Stimulated activated naive CD4-positive, alpha-beta T cell treated with Interleukin-2 at 50 U/mL for 16 hours (primary cell): ENCODE results near the gene RNU5B-1.
"Not testable (repeated sequence)": the region's sequence is repeated elsewhere in the genome, so short reads cannot be mapped to it uniquely, and the experiment has no call there.

Experiments
- DNase-seq: peaks from one replicate; lab custom pipeline; 2025; lab: John Stamatoyannopoulos, UW

Gene RNU5B-1

DNA sequence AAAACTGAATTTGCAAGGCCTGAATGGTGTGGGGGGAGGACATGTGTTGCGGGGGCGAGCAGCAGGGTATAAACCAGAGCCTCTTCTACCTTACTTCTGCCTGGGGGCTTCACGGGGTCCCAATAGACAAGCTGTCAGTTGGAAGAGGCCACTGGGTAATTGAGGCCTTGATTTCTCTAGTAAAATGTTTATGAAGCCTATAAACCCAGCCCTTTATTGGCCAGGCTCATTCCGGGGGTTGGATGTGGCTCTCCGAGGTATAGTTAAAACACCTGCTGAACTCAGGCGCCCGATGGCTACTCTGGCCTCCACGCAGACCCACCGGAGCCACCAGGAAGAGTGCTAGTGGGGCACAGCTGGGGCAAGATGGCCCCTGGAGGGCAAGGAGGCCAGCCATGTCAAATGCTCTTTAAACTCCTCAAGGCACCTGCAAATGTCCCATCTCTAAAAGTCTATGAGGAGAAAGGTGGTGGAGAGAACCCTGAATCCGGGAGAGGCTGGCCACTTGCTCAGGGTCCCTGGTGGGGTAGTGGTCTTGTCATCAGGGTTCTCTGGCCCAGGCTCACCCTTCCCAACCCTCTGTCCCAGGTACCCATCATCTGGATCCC, 39.0 kb downstream of the RNU5B-1 start:
- DNase-seq = no peak

DNA sequence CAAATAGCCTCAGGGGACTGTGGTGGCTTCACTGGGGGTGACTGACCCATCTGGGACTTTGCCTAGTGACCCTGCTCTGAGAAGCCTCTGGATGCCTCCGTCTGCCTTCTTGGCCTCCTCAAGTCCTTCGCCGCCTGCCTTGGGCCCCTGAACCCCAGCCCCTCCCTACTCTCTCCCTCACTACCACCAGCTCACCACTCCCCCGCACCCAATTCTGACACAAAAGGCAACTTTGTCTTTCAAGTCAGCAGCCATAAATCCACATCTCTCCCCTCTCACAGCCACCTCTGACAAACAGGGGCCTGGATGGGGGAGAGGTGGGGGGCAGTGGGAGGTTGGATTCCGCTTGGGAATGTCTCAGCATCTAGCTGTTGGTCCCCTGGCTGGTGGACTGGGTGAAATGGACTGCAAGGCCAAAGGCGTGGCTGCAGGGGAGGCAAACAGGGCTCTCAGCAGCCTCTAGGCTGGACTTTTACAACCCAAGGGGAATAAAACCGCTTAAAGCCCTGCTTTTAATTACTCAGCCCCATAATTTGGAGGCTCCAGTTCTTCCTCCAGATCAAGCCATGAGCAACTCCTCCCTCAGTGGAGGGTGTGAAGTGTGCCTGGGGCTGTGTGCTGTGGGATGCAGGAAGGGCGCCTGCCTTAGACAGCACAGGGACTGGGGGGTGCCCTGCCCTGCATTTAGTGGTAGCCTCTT, 39.9 kb downstream of the RNU5B-1 start:
- DNase-seq = no peak

DNA sequence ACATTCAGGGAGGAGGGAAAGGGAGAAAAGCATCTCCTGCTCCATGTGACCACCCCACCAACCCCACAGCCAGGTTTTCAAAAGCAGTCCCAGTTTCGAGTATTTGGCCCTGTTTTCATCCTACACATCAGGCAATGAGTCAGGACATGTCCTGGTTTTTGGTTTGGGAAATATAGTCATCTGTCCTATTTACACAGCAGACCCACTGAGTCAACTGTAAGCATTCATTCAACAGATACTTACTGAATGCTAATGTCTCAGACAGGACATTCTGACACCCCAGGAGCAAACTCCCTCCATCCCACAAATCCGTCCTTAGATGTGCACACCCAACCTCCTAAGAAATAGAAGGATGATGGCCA, 40.4 kb downstream of the RNU5B-1 start:
- DNase-seq = no peak

DNA sequence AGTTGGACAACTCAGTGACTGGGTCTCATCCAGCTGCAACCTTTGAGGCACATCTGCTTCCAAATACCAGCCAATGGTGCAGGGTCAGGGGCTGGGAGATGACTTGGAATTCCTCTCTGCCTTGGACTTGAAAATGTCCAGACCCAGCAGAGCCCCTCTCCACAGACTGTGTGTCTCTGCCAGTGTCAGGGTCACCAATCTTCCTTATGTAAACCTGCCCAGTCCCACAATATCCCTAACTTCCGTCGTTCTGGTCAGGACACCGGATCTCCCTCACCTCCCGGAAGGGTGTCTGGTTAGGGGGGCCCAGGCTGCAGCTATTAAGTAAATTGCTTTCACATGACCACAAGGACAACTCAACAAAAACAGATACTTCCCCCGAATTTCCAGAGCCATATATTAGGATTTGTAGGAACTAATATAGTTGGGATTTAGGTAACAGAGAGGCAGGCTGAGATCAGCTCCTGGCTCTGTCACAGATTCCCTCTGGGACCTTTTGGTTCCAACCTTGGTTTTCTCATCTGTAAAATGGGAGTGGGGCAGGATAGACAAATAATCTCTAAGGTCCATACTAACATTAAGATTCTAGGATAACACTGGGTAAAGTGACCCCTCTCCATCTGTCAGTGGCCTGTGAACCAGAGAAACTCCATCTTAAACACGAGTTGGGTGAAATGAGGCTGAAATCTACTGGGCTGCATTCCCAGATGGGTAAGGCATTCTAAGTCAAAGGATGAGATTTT, 42.5 kb downstream of the RNU5B-1 start:
- DNase-seq = no peak

DNA sequence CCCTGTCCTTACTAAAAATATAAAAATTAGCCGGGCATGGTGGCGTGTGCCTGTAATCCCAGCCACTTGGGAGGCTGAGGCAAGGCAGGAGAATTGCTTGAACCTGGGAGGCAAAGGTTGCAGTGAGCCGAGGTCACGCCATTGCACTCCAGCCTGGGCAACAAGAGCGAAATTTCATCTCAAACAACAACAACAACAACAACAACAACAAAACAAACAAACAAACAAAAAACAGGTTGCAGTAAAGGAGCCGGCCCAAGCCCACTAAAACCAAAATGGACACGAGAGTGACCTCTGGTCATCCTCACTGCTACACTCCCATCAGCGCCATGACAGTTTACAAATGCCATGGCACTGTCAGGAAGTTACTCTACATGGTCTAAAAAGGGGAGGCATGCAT, 43.3 kb downstream of the RNU5B-1 start:
- not testable (repeated sequence) for DNase-seq

DNA sequence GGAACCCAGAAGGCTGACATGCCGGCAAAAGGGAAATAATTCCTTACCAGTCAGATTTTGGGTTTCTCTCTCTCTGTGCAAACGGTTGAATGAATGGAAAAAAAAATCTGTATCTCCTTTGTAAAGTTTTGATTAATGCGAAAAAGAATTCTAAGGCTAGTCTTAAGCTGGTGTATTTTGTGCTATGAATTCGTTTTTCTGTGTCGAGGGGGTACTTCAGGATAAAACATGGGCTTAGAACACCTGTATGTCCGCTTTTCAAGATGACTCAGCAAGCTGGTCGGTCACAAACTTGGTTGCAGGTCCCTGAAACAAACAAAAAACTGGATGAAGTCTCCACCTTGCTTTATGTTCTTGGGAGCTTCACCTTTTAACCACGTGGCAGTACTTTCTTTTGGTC, 44.9 kb downstream of the RNU5B-1 start:
- DNase-seq = no peak

DNA sequence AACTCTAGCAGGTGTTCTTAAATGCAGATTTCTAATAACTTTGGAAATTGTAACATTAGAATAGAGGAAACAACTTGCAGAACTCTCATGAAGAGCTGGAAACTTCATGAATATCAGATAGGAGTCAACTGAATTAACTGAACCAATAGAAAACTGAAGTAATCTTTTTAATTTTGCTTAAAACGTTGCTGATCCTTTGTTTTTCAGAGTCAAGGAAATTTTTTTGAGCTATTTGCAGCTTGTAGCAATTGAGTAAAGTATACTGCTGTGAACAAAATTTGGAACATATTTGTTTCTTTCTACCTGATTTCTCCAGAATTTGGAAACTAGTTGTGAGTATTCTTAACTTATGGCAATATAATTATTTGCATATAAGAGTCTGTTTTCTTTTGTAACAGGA, 47.5 kb downstream of the RNU5B-1 start:
- DNase-seq = not testable (repeated sequence)
